K562 treated with DMSO at 1 percent for 48 hours (cell line): ENCODE data around the gene NCKAP5. TPM values are rescaled to one million over a fixed set of nuclear protein-coding genes. Genes with fewer than 3 reads are reported as not detected.

Source experiments
- total RNA-seq: library from RNA; unstranded; fragments of 300-600 nt; gene quantifications from 2 replicates; pipeline ENCODE4 v1.2.3, GENCODE V29; 2022; ENCODE audit warnings: low replicate concordance; ENCODE audit errors: extremely low read depth

NCKAP5 gene
- total RNA-seq = not detected in 2 replicates

DNA sequence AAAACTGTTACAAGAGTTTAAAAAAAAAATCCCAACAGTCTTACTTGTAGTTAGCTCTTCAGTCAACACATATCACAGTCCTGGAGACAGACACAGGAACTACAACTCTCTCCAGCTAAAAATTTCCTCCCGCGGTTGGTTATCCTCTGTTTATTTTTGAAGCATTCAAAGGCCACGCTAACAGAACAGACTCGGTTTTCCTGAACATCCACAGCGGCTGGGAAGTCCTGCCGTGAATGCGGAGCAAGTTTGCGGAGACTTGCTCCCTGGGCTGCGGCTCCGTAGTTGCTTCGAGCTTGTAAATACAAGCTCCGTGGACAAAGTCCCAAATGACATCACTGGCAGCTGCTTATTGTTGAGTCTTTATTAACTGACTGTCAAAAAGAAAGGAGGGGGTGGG lies at the start of gene NCKAP5:
Gene NCKAP5 (minus strand): TSS at position 292 of the 400 bp plus-strand sequence. CDS start 50,937 bp downstream, outside the sequence.

DNA sequence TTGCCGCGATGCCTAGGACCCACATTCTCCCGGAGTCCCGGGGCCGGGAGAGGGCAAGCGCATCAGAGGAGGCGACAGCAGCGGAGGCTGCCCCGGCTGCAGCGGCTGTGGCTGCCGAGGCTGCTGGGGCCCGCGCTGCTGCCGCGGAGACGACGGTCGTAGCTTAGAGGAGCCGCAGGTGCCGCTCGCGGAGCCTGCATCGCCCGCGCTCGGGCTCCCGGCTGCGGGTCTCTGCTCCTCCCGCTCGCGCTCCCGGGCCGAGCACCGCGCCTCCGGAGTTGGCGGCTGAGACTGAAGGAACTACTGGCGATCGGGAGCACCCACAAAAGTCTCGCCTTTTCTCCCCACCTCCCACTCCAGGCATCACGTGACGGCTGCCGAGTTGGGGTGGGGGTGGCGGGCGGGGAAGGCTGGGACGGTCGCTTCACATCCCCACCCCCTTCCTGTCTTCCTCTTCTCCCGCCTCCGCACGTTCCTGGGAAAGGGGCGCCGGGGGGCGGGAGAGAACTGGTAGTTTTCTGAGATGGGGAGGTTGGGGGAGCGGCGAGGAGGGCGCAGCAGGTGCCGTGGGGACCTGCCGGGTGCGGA lies 898.3 kb downstream of the NCKAP5 start, which contains the start of gene LYPD1:
Gene LYPD1 (minus strand): TSS at position 298 of the 588 bp plus-strand sequence. CDS start 273 bp downstream, at position 25.

